ENCODE data around the gene STAC2. TPM values are rescaled to one million over a fixed set of nuclear protein-coding genes. Genes with fewer than 3 reads are reported as not detected.

The STAC2 gene
- total RNA-seq, 2 donors from 2014 or later, result not detected

DNA sequence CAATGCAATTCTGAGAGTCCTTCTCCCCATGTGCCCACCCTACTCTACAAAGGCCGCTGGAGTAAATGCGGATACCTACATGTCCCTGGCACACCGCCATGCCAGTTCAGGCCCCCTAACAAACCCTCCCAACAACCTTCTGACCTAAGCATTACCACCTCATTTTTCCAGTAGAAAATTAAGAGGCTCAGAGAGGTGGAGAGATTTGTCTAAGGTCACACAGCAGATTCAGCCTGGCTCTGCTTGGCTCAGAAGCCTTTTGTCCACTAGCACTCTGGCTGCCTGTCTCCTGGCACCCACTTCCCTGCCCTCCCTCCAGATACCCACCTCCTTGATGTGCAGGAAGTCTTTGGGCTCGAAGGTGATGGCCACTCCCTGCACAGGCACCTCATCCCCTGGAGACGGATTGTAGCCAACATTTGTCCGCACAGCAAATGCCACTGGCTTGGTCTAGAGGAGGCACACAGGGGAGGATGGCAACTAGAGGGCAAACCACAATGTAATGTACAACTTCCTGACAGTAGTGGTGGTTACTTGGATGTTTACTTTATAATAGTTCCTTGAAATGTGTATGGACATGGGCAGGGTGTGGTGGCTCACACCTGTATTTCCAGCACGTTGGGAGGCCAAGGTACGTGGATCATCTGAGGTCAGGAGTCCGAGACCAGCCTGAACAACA lies 38.5 kb downstream of the STAC2 start:
- WGBS, 2 donors, result 92 to 98% methylated on average over 6 to 9 of the region's 9 CpGs
- Histone ChIP-seq H3K4me3 (no peak overlapping the region), H3K9me3 (no peaks in the 10 kb centered on the region), H3K36me3 (replicated peaks in 1 of 2; ENCODE audit: insufficient read depth in 1 of 2, low read depth in 2 of 2) (no peaks in the 10 kb centered on the region), H3K27me3 (no peaks in the 10 kb centered on the region), H3K4me1 (no peaks in the 10 kb centered on the region), H3K27ac (no peak overlapping the region)
- no peak for ATAC-seq
- intact Hi-C loops (cut with DNase I), result no loop called here
- TF ChIP-seq CTCF (IDR thresholded peaks at IDR 0.05) (no peak), POLR2A (IDR thresholded peaks at IDR 0.05) (no peak)
- no peak for DNase-seq

- WGBS, 2 donors, result 77 to 100% methylated on average over 4 to 14 of the region's 15 CpGs
- no peaks in the 10 kb centered on the region for H3K36me3 ChIP-seq (replicated peaks in 1 of 2; ENCODE audit: insufficient read depth in 1 of 2, low read depth in 2 of 2)
- H3K4me3 ChIP-seq, result no peak overlapping the region
- no peak overlapping the region for H3K27ac ChIP-seq
- DNase-seq (no peak), ATAC-seq (no peak)
- H3K9me3 ChIP-seq, result no peaks in the 10 kb centered on the region
- intact Hi-C loops (cut with DNase I), result no loop called here
- H3K4me1 ChIP-seq, result no peaks in the 10 kb centered on the region
- TF ChIP-seq CTCF (IDR thresholded peaks at IDR 0.05), result no peak
- no peak for TF ChIP-seq POLR2A (IDR thresholded peaks at IDR 0.05)
- H3K27me3 ChIP-seq, result no peaks in the 10 kb centered on the region
These were observed 39.2 kb downstream of the STAC2 start for GRCh38 chr17:39186481-39187002.

DNA sequence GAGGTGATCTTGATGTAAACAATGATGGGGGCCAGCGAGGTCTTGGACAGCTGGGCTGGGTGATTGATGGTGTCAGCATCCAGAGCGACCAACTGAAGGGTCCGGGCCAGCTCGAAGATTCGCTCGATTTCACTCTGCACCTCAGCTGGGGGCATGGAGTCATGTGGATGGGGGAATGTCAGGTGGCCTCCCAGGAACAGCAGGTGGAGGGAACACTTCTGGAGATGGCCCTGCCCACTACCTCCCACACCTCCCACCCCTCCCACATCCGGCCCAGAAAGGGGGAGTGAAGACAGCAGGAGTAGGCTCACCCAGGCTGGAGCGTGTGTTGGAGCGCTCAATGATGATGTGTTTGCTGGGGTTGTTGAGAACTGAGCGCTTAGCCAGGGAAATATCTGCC lies 42.0 kb downstream of the STAC2 start:
- no peaks in the 10 kb centered on the region for H3K36me3 ChIP-seq (replicated peaks in 1 of 2; ENCODE audit: insufficient read depth in 1 of 2, low read depth in 2 of 2)

GRCh38 chr17:39183045-39183444 lies 42.7 kb downstream of the STAC2 start:
- TF ChIP-seq POLR2A (IDR thresholded peaks at IDR 0.05) (no peak), CTCF (IDR thresholded peaks at IDR 0.05) (no peak)
- Histone ChIP-seq H3K9me3 (no peaks in the 10 kb centered on the region), H3K27ac (no peak overlapping the region), H3K36me3 (replicated peaks in 1 of 2; ENCODE audit: insufficient read depth in 1 of 2, low read depth in 2 of 2) (no peaks in the 10 kb centered on the region), H3K4me3 (no peak overlapping the region), H3K27me3 (no peaks in the 10 kb centered on the region), H3K4me1 (no peaks in the 10 kb centered on the region)
- DNase-seq (no peak), ATAC-seq (no peak)
- WGBS, 2 donors, result 88 to 95% methylated on average over 5 of the region's 5 CpGs
- intact Hi-C loops (cut with DNase I), result no loop called here

More for the DNA sequence above, 42.0 kb downstream of the STAC2 start:
- no peak overlapping the region for H3K27ac ChIP-seq
- DNase-seq (no peak), ATAC-seq (no peak)
- no peaks in the 10 kb centered on the region for H3K9me3 ChIP-seq
- intact Hi-C loops (cut with DNase I), result no loop called here
- H3K4me3 ChIP-seq, result no peak overlapping the region
- 89 to 92% methylated on average over 10 of the region's 10 CpGs for WGBS, 2 donors
- no peaks in the 10 kb centered on the region for H3K27me3 ChIP-seq
- TF ChIP-seq POLR2A (IDR thresholded peaks at IDR 0.05), result no peak
- no peak for TF ChIP-seq CTCF (IDR thresholded peaks at IDR 0.05)
- H3K4me1 ChIP-seq, result no peaks in the 10 kb centered on the region

DNA sequence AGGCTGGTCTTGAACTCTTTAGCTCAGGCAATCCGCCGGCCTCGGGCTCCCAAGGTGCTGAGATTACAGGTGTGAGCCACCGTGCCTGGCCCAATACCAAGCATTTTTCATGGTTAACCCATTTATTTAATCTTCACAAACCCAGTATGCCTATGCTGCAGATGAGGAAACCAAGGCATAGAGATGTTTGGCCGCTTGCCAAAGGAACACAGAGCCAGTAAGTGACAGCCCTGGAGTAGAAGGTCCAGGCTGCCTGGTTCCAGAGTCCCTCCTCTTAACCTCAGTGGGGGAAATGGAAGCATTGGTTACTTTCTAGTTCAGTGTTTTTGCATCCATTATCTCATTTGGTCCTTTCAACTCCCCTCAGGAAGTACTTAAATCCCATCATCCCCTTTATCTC lies 44.4 kb downstream of the STAC2 start:
- no peaks in the 10 kb centered on the region for H3K4me1 ChIP-seq
- ATAC-seq, result no peak
- intact Hi-C loops (cut with DNase I), result no loop called here
- no peak for TF ChIP-seq POLR2A (IDR thresholded peaks at IDR 0.05)
- TF ChIP-seq CTCF (IDR thresholded peaks at IDR 0.05), result no peak
- H3K27ac ChIP-seq, result no peak overlapping the region
- 72 to 73% methylated on average over 5 of the region's 5 CpGs for WGBS, 2 donors
- DNase-seq, result no peak
- no peaks in the 10 kb centered on the region for H3K27me3 ChIP-seq
- no peaks in the 10 kb centered on the region for H3K9me3 ChIP-seq
- H3K36me3 ChIP-seq (replicated peaks in 1 of 2; ENCODE audit: insufficient read depth in 1 of 2, low read depth in 2 of 2), result no peaks in the 10 kb centered on the region
- no peak overlapping the region for H3K4me3 ChIP-seq

Measured in body of pancreas (tissue), 4 donors.